COLO829 (cell line): ENCODE results near the gene BRD7.

Source experiments
- DNase-seq: peaks from one replicate; pipeline ENCODE4 v3.0.0; 2012; ENCODE audit warnings: low spot score

Gene BRD7

GRCh38 chr16:50288920-50289319, 79.9 kb downstream of the BRD7 start:
- DNase-seq, result no peak

- DNase-seq, result no peak
Measured at GRCh38 chr16:50288026-50288425, 80.8 kb downstream of the BRD7 start.

GRCh38 chr16:50286681-50287080, 82.1 kb downstream of the BRD7 start:
- no peak for DNase-seq

GRCh38 chr16:50285406-50286003, 83.3 kb downstream of the BRD7 start:
- DNase-seq, result no peak

GRCh38 chr16:50284131-50284911, 84.5 kb downstream of the BRD7 start:
- DNase-seq, result no peak

- DNase-seq, result no peak
Measured at GRCh38 chr16:50282955-50283631, 85.7 kb downstream of the BRD7 start.

- no peak for DNase-seq
Measured at GRCh38 chr16:50282010-50282538, 86.7 kb downstream of the BRD7 start.

- DNase-seq, result no peak
Measured at GRCh38 chr16:50281391-50282009, 87.3 kb downstream of the BRD7 start.

GRCh38 chr16:50280932-50281331, 87.9 kb downstream of the BRD7 start:
- no peak for DNase-seq

GRCh38 chr16:50279504-50279865, 89.3 kb downstream of the BRD7 start:
- DNase-seq, result no peak

GRCh38 chr16:50278251-50278650, 90.5 kb downstream of the BRD7 start:
- DNase-seq, result no peak

- DNase-seq, result no peak
Measured at GRCh38 chr16:50276801-50277555, 91.8 kb downstream of the BRD7 start.

GRCh38 chr16:50276326-50276640, 92.5 kb downstream of the BRD7 start:
- no peak for DNase-seq

- no peak for DNase-seq
Measured at GRCh38 chr16:50275428-50276325, 93.1 kb downstream of the BRD7 start.

- no peak for DNase-seq
Measured at GRCh38 chr16:50275098-50275415, 93.7 kb downstream of the BRD7 start.

- no peak for DNase-seq
Measured at GRCh38 chr16:50274326-50275097, 94.3 kb downstream of the BRD7 start.

GRCh38 chr16:50273888-50274325, 94.9 kb downstream of the BRD7 start:
- no peak for DNase-seq

GRCh38 chr16:50273382-50273690, 95.5 kb downstream of the BRD7 start:
- DNase-seq, result no peak

GRCh38 chr16:50272687-50273381, 96.0 kb downstream of the BRD7 start:
- DNase-seq, result no peak

GRCh38 chr16:50272111-50272571, 96.6 kb downstream of the BRD7 start:
- no peak for DNase-seq
